WERI-Rb-1 (cell line): ENCODE results near the gene MYADM.

Experiments used
- DNase-seq: peaks from one replicate; pipeline ENCODE4 v3.0.0-alpha.2; 2020
- H3K27ac ChIP-seq: fragments of 250-450 bp; sonication (Bioruptor Pico); 2 replicates; pipeline ENCODE4 v1.5.1; 2020; ENCODE audit warnings: mild to moderate bottlenecking, moderate library complexity
- H3K27me3 ChIP-seq: fragments of 250-450 bp; sonication (Bioruptor Pico); 2 replicates; pipeline ENCODE4 v1.5.1; 2021; ENCODE audit warnings: mild to moderate bottlenecking, low read depth, moderate library complexity; ENCODE audit not compliant: insufficient read depth, severe bottlenecking
- H3K36me3 ChIP-seq: fragments of 250-450 bp; sonication (Bioruptor Pico); 2 replicates; pipeline ENCODE4 v1.5.1; 2020; ENCODE audit warnings: mild to moderate bottlenecking, moderate library complexity
- H3K4me3 ChIP-seq: 2 replicates; pipeline ENCODE4 v1.5.1; 2011; ENCODE audit warnings: low read depth, mild to moderate bottlenecking, control low read depth, low read length
- H3K9me3 ChIP-seq: fragments of 250-450 bp; sonication (Bioruptor Pico); 2 replicates; pipeline ENCODE4 v1.5.1; 2021; ENCODE audit warnings: mild to moderate bottlenecking, moderate library complexity; ENCODE audit not compliant: severe bottlenecking
- CTCF ChIP-seq: IDR thresholded peaks from 2 replicates; pipeline ENCODE4 v1.5.1; 2011; ENCODE audit warnings: low read depth, mild to moderate bottlenecking, control low read depth, inconsistent platforms, low read length

The MYADM gene

GRCh38 chr19:53904909-53905308 lies 37.2 kb downstream of the MYADM start:
- Histone ChIP-seq H3K9me3 (no peaks in the 10 kb centered on the region), H3K36me3 (no peaks in the 10 kb centered on the region), H3K4me3 (no peak overlapping the region), H3K27me3 (peaks cover 66% of the 10 kb centered on the region), H3K27ac (no peak overlapping the region)
- no peak for TF ChIP-seq CTCF
- DNase-seq = no peak

- no peak for TF ChIP-seq CTCF
- H3K27ac ChIP-seq = no peak overlapping the region
- no peaks in the 10 kb centered on the region for H3K36me3 ChIP-seq
- no peak overlapping the region for H3K4me3 ChIP-seq
- peaks cover 75% of the 10 kb centered on the region for H3K27me3 ChIP-seq
- no peak for DNase-seq
- H3K9me3 ChIP-seq = no peaks in the 10 kb centered on the region
Measured at GRCh38 chr19:53905787-53906186, 38.1 kb downstream of the MYADM start.

DNA sequence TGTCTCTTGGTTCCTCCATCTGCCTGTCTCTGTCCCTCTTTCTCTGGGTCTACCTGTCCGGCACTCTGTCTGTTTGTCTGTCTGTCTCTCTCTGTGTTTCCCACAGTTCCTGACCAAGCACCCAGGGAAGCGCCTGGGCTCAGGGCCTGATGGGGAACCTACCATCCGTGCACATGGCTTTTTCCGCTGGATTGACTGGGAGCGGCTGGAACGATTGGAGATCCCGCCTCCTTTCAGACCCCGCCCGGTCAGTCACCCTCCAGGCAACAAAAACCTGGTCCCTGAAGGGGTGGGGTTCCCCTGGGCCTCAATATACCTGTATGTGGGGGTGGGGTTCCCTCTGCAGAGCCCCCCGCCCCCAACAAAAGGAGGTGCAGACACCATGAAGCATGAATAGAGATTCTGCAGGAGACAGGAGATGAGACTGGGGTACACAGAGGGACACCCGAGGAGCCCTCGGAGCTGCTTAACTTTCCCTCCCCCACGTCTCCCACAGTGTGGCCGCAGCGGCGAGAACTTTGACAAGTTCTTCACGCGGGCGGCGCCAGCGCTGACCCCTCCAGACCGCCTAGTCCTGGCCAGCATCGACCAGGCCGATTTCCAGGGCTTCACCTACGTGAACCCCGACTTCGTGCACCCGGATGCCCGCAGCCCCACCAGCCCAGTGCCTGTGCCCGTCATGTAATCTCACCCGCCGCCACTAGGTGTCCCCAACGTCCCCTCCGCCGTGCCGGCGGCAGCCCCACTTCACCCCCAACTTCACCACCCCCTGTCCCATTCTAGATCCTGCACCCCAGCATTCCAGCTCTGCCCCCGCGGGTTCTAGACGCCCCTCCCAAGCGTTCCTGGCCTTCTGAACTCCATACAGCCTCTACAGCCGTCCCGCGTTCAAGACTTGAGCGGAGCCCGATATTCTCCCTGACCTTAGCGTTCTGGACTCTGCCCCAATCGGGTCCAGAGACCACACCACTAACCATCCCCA lies 38.8 kb downstream of the MYADM start:
- Histone ChIP-seq H3K27ac (no peak overlapping the region), H3K4me3 (peak overlapping the region; percentile 16; the same call in 1 of the 2 replicates), H3K27me3 (peaks cover 81% of the 10 kb centered on the region), H3K9me3 (no peaks in the 10 kb centered on the region), H3K36me3 (no peaks in the 10 kb centered on the region)
- TF ChIP-seq CTCF = peak; percentile 85
- DNase-seq = peak; percentile 53

- Histone ChIP-seq H3K27ac (no peak overlapping the region), H3K27me3 (peaks cover 84% of the 10 kb centered on the region), H3K36me3 (no peaks in the 10 kb centered on the region), H3K9me3 (no peaks in the 10 kb centered on the region), H3K4me3 (no peak overlapping the region)
- DNase-seq = no peak
- TF ChIP-seq CTCF = no peak
Measured at GRCh38 chr19:53907193-53907581, 39.5 kb downstream of the MYADM start.

- Histone ChIP-seq H3K27ac (no peak overlapping the region), H3K27me3 (peaks cover 81% of the 10 kb centered on the region), H3K4me3 (no peak overlapping the region), H3K36me3 (no peaks in the 10 kb centered on the region), H3K9me3 (no peaks in the 10 kb centered on the region)
- TF ChIP-seq CTCF = no peak
- DNase-seq = no peak
Measured at GRCh38 chr19:53907690-53908089, 40.0 kb downstream of the MYADM start.
